Upper lobe of left lung (tissue), 4 donors: Measurements from ENCODE around the gene CDH13.

Experiments
- POLR2A ChIP-seq, 4 donors: fragments of 450-650 bp; IDR thresholded peaks; one replicate each; pipeline ENCODE4 v1.5.1; 2016 to 2017; ENCODE audit warnings: antibody characterized with exemption in 4 of 4, mild to moderate bottlenecking in 2 of 4
- POLR2AphosphoS5 ChIP-seq, 2 donors: sonication (generic); formaldehyde crosslinking; IDR thresholded peaks; one replicate each; pipeline ENCODE4 v1.5.1; 2017; ENCODE audit warnings: antibody characterized with exemption in 2 of 2
- TF ChIP-seq, protein P1 (sequence below), 6 experiments: fragments of 450-650 bp in 4 of 6; fragments of 200-600 bp in 2 of 6; sonication (generic) in 2 of 6; IDR thresholded peaks; one replicate each; pipeline ENCODE4 v1.5.1; 2016 to 2019; ENCODE audit warnings: antibody characterized with exemption in 6 of 6

DNA sequence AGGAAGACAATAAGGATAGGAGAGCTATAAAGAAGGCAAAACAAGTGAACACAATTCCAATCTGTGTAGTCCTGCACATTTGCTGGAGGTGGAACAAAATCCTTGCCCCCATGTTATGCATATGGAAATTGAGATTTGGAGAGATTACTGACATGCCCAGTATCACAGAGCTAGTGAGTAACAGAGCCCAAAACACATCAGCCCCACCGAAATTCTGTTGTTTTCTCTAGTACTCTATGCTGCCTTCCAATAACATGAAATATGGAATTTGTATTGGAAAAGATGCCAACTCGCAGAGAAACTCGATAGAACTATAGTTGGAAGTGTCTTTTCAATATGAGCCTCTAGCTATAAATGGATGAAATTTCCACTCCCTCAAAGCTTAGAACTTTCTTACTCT, 456.6 kb downstream of the CDH13 start:
- TF ChIP-seq, protein P1, sequence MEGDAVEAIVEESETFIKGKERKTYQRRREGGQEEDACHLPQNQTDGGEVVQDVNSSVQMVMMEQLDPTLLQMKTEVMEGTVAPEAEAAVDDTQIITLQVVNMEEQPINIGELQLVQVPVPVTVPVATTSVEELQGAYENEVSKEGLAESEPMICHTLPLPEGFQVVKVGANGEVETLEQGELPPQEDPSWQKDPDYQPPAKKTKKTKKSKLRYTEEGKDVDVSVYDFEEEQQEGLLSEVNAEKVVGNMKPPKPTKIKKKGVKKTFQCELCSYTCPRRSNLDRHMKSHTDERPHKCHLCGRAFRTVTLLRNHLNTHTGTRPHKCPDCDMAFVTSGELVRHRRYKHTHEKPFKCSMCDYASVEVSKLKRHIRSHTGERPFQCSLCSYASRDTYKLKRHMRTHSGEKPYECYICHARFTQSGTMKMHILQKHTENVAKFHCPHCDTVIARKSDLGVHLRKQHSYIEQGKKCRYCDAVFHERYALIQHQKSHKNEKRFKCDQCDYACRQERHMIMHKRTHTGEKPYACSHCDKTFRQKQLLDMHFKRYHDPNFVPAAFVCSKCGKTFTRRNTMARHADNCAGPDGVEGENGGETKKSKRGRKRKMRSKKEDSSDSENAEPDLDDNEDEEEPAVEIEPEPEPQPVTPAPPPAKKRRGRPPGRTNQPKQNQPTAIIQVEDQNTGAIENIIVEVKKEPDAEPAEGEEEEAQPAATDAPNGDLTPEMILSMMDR (IDR thresholded peaks at IDR 0.05) = no peak
- TF ChIP-seq POLR2A (IDR thresholded peaks at IDR 0.05) (no peak), POLR2AphosphoS5 (IDR thresholded peaks at IDR 0.05) (no peak)
